CD4-positive, alpha-beta T cell treated with Interleukin-21 for 1 hour (primary cell): ENCODE measurements around the gene CAMSAP2.
A peak's percentile ranks its signal among the peaks of the same experiment; 100 is the strongest.

ENCODE experiments used
- DNase-seq: peaks from one replicate; pipeline ENCODE4 v3.0.0-alpha.2; 2020

Gene CAMSAP2

GRCh38 chr1:200901796-200902444 is 163.2 kb downstream of the CAMSAP2 start:
- DNase-seq: no peak

GRCh38 chr1:200903793-200904192 is 165.1 kb downstream of the CAMSAP2 start:
- no peak for DNase-seq

- DNase-seq: no peak
Observed at GRCh38 chr1:200904772-200905171, 166.1 kb downstream of the CAMSAP2 start.

- DNase-seq: peak; percentile 67
Observed at GRCh38 chr1:200905411-200906052, 166.8 kb downstream of the CAMSAP2 start.

GRCh38 chr1:200906491-200906890 is 167.8 kb downstream of the CAMSAP2 start:
- no peak for DNase-seq

GRCh38 chr1:200907611-200908097 is 169.0 kb downstream of the CAMSAP2 start:
- no peak for DNase-seq

- DNase-seq: no peak
Observed at GRCh38 chr1:200908191-200908868, 169.6 kb downstream of the CAMSAP2 start.

GRCh38 chr1:200909071-200909470 is 170.4 kb downstream of the CAMSAP2 start:
- DNase-seq: no peak

- DNase-seq: no peak
Observed at GRCh38 chr1:200909757-200910239, 171.1 kb downstream of the CAMSAP2 start.
